Spinal cord (tissue), 10 donors: ENCODE results near the gene PSME3. TPM values are rescaled to one million over a fixed set of nuclear protein-coding genes. Genes with fewer than 3 reads are reported as not detected.
"Not testable (repeated sequence)": the region's sequence is repeated elsewhere in the genome, so short reads cannot be mapped to it uniquely, and the experiment has no call there.

Experiments used
- DNase-seq, 6 donors: peaks; one replicate each; pipeline versions ENCODE4 v3.0.0 to v3.0.0-alpha.2; 2013 to 2015; ENCODE audit warnings: low spot score in 6 of 6, low read depth in 4 of 6
- H3K27ac ChIP-seq: one replicate; pipeline ENCODE4 v1.5.1; 2013; ENCODE audit warnings: low read depth, low read length, control low read depth
- H3K27me3 ChIP-seq: one replicate; pipeline ENCODE4 v1.6.1; 2013; ENCODE audit warnings: low read length; ENCODE audit not compliant: control insufficient read depth, insufficient read depth
- H3K36me3 ChIP-seq: one replicate; pipeline ENCODE4 v1.6.1; 2013; ENCODE audit warnings: low read length; ENCODE audit not compliant: control insufficient read depth, insufficient read depth
- H3K4me1 ChIP-seq: one replicate; pipeline ENCODE4 v1.6.1; 2013; ENCODE audit warnings: low read length; ENCODE audit not compliant: control insufficient read depth, insufficient read depth
- H3K4me3 ChIP-seq: one replicate; pipeline ENCODE4 v1.5.1; 2013; ENCODE audit warnings: low read depth, low read length, control low read depth
- H3K9me3 ChIP-seq: one replicate; pipeline ENCODE4 v1.6.1; 2013; ENCODE audit warnings: low read length; ENCODE audit not compliant: control insufficient read depth, insufficient read depth
- WGBS: methylation state at CpG from one replicate; pipeline ENCODE4 v1.1.5; 2013; ENCODE audit warnings: missing lambda C conversion rate; ENCODE audit not compliant: insufficient coverage; 5-methylcytosine and 5-hydroxymethylcytosine counted together
- polyA plus RNA-seq, 2 donors: library from polyadenylated mRNA; unstranded; fragments of 120-200 nt; gene quantifications; one replicate each; pipeline ENCODE4 v1.2.1, GENCODE V29; 2013; ENCODE audit not compliant: insufficient read length in 2 of 2
- total RNA-seq, 2 donors: library from RNA; depleted of rRNA in 1 of 2; stranded (reverse); fragments of 120-200 nt in 1 of 2; fragments of >200 nt in 1 of 2; gene quantifications; one replicate each; pipeline versions ENCODE4 v1.2.3 to v1.2.4, GENCODE V29; 2013 to 2014
- donor health status: healthy.

Gene PSME3
- total and polyA plus RNA-seq, 4 donors: 55.8 to 98.5 (median 77.9) TPM

- H3K27ac ChIP-seq: no peak overlapping the region
- H3K4me3 ChIP-seq: no peak overlapping the region
- H3K9me3 ChIP-seq: no peaks in the 10 kb centered on the region
- WGBS: 87% methylated on average over 4 of the region's 9 CpGs
- H3K27me3 ChIP-seq: no peaks in the 10 kb centered on the region
- H3K4me1 ChIP-seq: peaks cover 10% of the 10 kb centered on the region
- DNase-seq: no peak
- peaks cover 22% of the 10 kb centered on the region for H3K36me3 ChIP-seq
Measured at GRCh38 chr17:42849031-42849430, 15.8 kb downstream of the PSME3 start.

GRCh38 chr17:42849451-42850181 lies 16.4 kb downstream of the PSME3 start:
- Histone ChIP-seq H3K27ac (no peak overlapping the region), H3K4me1 (peaks cover 10% of the 10 kb centered on the region), H3K27me3 (no peaks in the 10 kb centered on the region), H3K9me3 (no peaks in the 10 kb centered on the region), H3K4me3 (no peak overlapping the region), H3K36me3 (peaks cover 19% of the 10 kb centered on the region)
- no peak for DNase-seq
- WGBS: 76% methylated on average over 5 of the region's 8 CpGs

- Histone ChIP-seq H3K9me3 (no peaks in the 10 kb centered on the region), H3K4me3 (no peak within 1 kb of the TSS), H3K27ac (no peak within 1 kb of the TSS), H3K4me1 (peaks cover 10% of the 10 kb centered on the region), H3K27me3 (no peaks in the 10 kb centered on the region), H3K36me3 (peaks cover 5% of the 10 kb centered on the region)
- WGBS: 55% methylated on average over 9 of the region's 9 CpGs
- no peak for DNase-seq
Measured at GRCh38 chr17:42850954-42851353, 17.8 kb downstream of the PSME3 start, which contains the start of gene AOC3. TSS of gene AOC3 (plus strand) at chr17:42851199. CDS start at chr17:42851344, 145 bp downstream.

- not testable (repeated sequence) for DNase-seq, H3K27ac ChIP-seq, H3K9me3 ChIP-seq, H3K27me3 ChIP-seq, H3K36me3 ChIP-seq, H3K4me3 ChIP-seq, H3K4me1 ChIP-seq
- 95% methylated on average over 8 of the region's 28 CpGs for WGBS
Measured at GRCh38 chr17:42851371-42852240, 18.4 kb downstream of the PSME3 start.

- Histone ChIP-seq H3K4me1 (peaks cover 10% of the 10 kb centered on the region), H3K36me3 (no peaks in the 10 kb centered on the region), H3K9me3 (no peaks in the 10 kb centered on the region), H3K4me3 (no peak overlapping the region), H3K27me3 (no peaks in the 10 kb centered on the region), H3K27ac (no peak overlapping the region)
- WGBS: 92% methylated on average over 13 of the region's 15 CpGs
- DNase-seq: no peak
Measured at GRCh38 chr17:42852351-42852750, 19.2 kb downstream of the PSME3 start.

GRCh38 chr17:42853004-42853403 lies 19.8 kb downstream of the PSME3 start:
- H3K36me3 ChIP-seq: no peaks in the 10 kb centered on the region
- H3K27me3 ChIP-seq: no peaks in the 10 kb centered on the region
- no peak for DNase-seq
- no peak overlapping the region for H3K4me3 ChIP-seq
- WGBS: 100% methylated on average over 1 of the region's 4 CpGs
- H3K9me3 ChIP-seq: no peaks in the 10 kb centered on the region
- H3K27ac ChIP-seq: no peak overlapping the region
- H3K4me1 ChIP-seq: peaks cover 10% of the 10 kb centered on the region

GRCh38 chr17:42853597-42853967 lies 20.4 kb downstream of the PSME3 start:
- H3K27ac ChIP-seq: no peak overlapping the region
- H3K27me3 ChIP-seq: no peaks in the 10 kb centered on the region
- no peak for DNase-seq
- WGBS: 83% methylated on average over 5 of the region's 5 CpGs
- no peak overlapping the region for H3K4me3 ChIP-seq
- H3K36me3 ChIP-seq: no peaks in the 10 kb centered on the region
- H3K9me3 ChIP-seq: no peaks in the 10 kb centered on the region
- H3K4me1 ChIP-seq: peaks cover 10% of the 10 kb centered on the region

GRCh38 chr17:42853968-42854790 lies 21.0 kb downstream of the PSME3 start:
- WGBS: 87% methylated on average over 13 of the region's 15 CpGs
- Histone ChIP-seq H3K4me1 (peaks cover 10% of the 10 kb centered on the region), H3K9me3 (no peaks in the 10 kb centered on the region), H3K4me3 (no peak overlapping the region), H3K27ac (no peak overlapping the region), H3K36me3 (no peaks in the 10 kb centered on the region), H3K27me3 (no peaks in the 10 kb centered on the region)
- DNase-seq: no peak

GRCh38 chr17:42855048-42855596 lies 21.9 kb downstream of the PSME3 start:
- DNase-seq: no peak
- Histone ChIP-seq H3K27me3 (no peaks in the 10 kb centered on the region), H3K9me3 (no peaks in the 10 kb centered on the region), H3K36me3 (no peaks in the 10 kb centered on the region), H3K27ac (no peak overlapping the region), H3K4me1 (peaks cover 4% of the 10 kb centered on the region), H3K4me3 (no peak overlapping the region)
- WGBS: 81% methylated on average over 7 of the region's 8 CpGs
